Upper lobe of left lung (tissue), 4 donors: ENCODE data around the gene SFTA2.

ENCODE experiments used
- EP300 ChIP-seq, 4 donors: sonication (generic); formaldehyde crosslinking; IDR thresholded peaks; one replicate each; pipeline ENCODE4 v1.5.1; 2017; ENCODE audit warnings: antibody characterized with exemption in 4 of 4, control low read depth in 2 of 4
- POLR2A ChIP-seq, 4 donors: fragments of 450-650 bp; IDR thresholded peaks; one replicate each; pipeline ENCODE4 v1.5.1; 2016 to 2017; ENCODE audit warnings: antibody characterized with exemption in 4 of 4, mild to moderate bottlenecking in 2 of 4
- POLR2AphosphoS5 ChIP-seq, 2 donors: sonication (generic); formaldehyde crosslinking; IDR thresholded peaks; one replicate each; pipeline ENCODE4 v1.5.1; 2017; ENCODE audit warnings: antibody characterized with exemption in 2 of 2
- TF ChIP-seq, protein P1 (sequence below), 6 experiments: fragments of 450-650 bp in 4 of 6; fragments of 200-600 bp in 2 of 6; sonication (generic) in 2 of 6; IDR thresholded peaks; one replicate each; pipeline ENCODE4 v1.5.1; 2016 to 2019; ENCODE audit warnings: antibody characterized with exemption in 6 of 6

DNA sequence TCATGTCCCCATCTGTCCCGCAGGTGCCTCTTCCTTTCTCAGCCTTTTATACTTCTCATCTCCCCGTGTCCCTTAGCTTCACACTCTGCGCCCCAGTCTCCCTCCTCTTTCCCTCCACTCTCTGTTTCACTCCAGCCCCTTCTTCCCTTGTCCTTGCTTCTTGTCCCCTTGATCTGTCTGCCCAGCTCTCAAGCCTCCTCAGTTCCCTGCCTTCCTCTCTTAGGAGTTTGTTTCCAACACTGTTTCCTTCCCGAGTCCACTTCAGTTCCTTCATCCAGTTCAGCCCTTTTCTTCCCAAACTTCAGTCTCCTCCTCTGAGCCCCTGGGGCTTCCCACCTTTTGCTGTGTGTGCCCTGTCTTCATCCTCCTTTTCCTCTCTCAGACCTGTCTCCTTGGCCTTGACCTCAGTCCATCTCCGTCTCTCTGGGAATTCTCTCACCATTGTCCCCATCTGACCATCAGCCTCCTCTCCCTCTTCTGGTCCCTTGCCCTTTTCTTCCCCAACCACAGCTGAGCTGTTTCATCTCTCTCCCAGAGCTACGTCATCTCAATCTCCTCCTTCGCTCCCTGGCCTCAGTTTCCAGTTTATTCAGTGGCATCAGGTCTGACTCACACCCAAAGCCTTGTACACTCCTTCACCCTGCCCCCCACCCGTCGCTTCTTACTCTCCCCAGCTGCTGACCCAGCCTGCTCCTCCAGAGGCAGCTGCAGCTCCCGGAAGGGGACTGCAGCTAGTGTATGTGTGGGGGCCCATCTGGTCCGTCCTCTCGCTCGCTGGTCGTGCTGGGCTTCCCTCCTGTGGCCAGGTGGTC lies 50.4 kb downstream of the SFTA2 start:
- TF ChIP-seq POLR2AphosphoS5 (IDR thresholded peaks at IDR 0.05) = no peak
- TF ChIP-seq, protein P1, sequence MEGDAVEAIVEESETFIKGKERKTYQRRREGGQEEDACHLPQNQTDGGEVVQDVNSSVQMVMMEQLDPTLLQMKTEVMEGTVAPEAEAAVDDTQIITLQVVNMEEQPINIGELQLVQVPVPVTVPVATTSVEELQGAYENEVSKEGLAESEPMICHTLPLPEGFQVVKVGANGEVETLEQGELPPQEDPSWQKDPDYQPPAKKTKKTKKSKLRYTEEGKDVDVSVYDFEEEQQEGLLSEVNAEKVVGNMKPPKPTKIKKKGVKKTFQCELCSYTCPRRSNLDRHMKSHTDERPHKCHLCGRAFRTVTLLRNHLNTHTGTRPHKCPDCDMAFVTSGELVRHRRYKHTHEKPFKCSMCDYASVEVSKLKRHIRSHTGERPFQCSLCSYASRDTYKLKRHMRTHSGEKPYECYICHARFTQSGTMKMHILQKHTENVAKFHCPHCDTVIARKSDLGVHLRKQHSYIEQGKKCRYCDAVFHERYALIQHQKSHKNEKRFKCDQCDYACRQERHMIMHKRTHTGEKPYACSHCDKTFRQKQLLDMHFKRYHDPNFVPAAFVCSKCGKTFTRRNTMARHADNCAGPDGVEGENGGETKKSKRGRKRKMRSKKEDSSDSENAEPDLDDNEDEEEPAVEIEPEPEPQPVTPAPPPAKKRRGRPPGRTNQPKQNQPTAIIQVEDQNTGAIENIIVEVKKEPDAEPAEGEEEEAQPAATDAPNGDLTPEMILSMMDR (IDR thresholded peaks at IDR 0.05) = no peak
- TF ChIP-seq POLR2A (IDR thresholded peaks at IDR 0.05) = no peak
- no peak for TF ChIP-seq EP300 (IDR thresholded peaks at IDR 0.05)
